Measurements from ENCODE around the gene GALNT8. TPM values are rescaled to one million over a fixed set of nuclear protein-coding genes. Genes with fewer than 3 reads are reported as not detected.

Gene GALNT8
- total RNA-seq, 1 donor from 2014 or later = not detected

DNA sequence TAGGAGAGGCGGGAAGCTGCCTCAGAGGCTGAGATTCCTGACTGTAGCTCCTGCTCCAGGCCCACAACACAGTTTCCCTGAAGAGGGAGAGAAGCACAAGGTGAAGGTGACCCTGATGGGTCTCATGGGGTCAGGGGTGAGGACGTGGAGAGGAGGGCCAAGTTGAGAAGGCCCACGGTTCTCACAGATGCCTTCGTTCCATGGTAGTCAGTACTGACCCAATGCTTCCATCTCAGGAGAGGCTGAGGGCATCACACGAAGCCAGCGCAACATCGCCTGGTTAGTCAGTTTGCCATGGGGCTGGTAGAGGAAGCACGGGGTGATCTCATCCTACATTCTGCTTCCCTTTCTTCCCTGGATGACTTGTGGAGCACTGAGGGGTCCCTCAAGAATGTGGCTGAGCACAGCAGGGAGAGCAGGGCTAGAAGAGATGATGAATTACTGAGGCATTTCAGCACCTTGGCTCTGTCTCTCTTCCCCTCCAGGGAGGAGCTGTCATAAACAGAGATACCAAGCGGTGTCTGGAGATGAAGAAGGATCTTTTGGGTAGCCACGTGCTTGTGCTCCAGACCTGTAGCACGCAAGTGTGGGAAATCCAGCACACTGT is 51.9 kb downstream of the GALNT8 start:
- intact Hi-C loops (cut with DNase I) = no loop called here
- no peaks in the 10 kb centered on the region for H3K27me3 ChIP-seq
- no peak for DNase-seq (ENCODE audit: low spot score in 2 of 2)

GRCh38 chr12:4775936-4776335 is 55.7 kb downstream of the GALNT8 start:
- H3K36me3 ChIP-seq = no peaks in the 10 kb centered on the region
- intact Hi-C loops (cut with DNase I) = no loop called here
- no peak overlapping the region for H3K27ac ChIP-seq
- H3K4me1 ChIP-seq = peaks cover 0 to 6% of the 10 kb centered on the region in 2 donors
- DNase-seq (ENCODE audit: low spot score in 2 of 2) = no peak
- H3K9me3 ChIP-seq = no peaks in the 10 kb centered on the region
- no peaks in the 10 kb centered on the region for H3K27me3 ChIP-seq
- TF ChIP-seq, protein P1, sequence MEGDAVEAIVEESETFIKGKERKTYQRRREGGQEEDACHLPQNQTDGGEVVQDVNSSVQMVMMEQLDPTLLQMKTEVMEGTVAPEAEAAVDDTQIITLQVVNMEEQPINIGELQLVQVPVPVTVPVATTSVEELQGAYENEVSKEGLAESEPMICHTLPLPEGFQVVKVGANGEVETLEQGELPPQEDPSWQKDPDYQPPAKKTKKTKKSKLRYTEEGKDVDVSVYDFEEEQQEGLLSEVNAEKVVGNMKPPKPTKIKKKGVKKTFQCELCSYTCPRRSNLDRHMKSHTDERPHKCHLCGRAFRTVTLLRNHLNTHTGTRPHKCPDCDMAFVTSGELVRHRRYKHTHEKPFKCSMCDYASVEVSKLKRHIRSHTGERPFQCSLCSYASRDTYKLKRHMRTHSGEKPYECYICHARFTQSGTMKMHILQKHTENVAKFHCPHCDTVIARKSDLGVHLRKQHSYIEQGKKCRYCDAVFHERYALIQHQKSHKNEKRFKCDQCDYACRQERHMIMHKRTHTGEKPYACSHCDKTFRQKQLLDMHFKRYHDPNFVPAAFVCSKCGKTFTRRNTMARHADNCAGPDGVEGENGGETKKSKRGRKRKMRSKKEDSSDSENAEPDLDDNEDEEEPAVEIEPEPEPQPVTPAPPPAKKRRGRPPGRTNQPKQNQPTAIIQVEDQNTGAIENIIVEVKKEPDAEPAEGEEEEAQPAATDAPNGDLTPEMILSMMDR (IDR thresholded peaks at IDR 0.05) = no peak
- no peak overlapping the region for H3K4me3 ChIP-seq

More for the DNA sequence above, 51.9 kb downstream of the GALNT8 start:
- H3K36me3 ChIP-seq = no peaks in the 10 kb centered on the region
- no peaks in the 10 kb centered on the region for H3K9me3 ChIP-seq
- H3K4me1 ChIP-seq = peaks cover 0 to 5% of the 10 kb centered on the region in 2 donors
- no peak overlapping the region for H3K4me3 ChIP-seq
- TF ChIP-seq, protein P1 (IDR thresholded peaks at IDR 0.05) = no peak
- H3K27ac ChIP-seq = no peak overlapping the region

GRCh38 chr12:4779749-4780148 is 59.5 kb downstream of the GALNT8 start:
- intact Hi-C loops (cut with DNase I) = no loop called here
- no peaks in the 10 kb centered on the region for H3K36me3 ChIP-seq
- TF ChIP-seq, protein P1 (IDR thresholded peaks at IDR 0.05) = no peak
- peaks cover 0 to 6% of the 10 kb centered on the region in 2 donors for H3K4me1 ChIP-seq
- H3K27ac ChIP-seq = peak overlapping the region in 1 of 2 donors; percentile 64
- DNase-seq (ENCODE audit: low spot score in 2 of 2) = no peak
- no peaks in the 10 kb centered on the region for H3K27me3 ChIP-seq
- H3K4me3 ChIP-seq = no peak overlapping the region
- H3K9me3 ChIP-seq = no peaks in the 10 kb centered on the region

DNA sequence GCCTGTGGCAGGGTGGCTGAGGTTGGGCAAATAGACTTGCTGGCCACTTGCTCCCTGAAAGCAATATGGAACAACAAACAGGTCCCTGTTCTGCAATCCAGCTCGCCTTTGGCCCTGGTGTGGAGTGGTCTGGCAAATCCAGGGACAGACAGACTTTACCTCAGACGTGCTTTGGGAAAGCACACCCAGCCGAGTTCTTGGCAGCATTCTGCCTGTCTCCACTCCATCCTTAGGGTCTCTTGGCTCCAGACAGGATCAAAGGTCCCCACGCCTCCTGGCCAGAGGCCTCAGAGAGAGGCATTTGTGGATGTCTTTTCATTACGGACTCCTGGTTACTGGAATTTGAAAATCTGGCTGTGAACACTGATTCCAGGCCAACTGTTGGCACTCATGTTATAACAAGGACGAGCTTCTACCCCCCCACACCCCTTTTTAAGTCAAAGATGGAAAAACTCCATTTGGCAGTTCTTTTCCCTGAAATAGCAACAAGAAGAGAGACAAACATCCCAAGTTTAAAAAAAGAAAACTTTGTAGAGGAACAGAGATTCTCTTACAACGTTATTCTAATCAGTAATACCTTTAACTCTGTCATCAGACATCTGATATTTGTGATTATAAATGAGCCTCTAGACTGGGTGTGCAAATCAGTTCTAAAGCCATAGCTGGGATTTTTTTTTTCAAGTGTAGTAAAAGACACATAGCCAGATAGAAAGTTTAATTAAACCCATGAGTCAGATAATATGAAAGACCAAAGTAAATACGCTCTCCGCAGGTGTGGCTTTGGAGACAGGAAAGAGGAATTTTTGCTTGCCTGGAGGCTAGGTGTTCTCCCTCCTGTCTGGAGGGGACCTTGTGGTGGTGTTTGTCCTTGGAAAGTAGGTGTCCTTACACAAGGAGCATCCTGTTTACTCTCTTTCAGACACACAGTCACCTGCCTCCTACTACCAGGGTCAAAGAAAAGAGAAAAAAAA is 60.7 kb downstream of the GALNT8 start:
- H3K4me3 ChIP-seq = peak overlapping the region in 1 of 2 donors; percentile 20
- H3K27ac ChIP-seq = peak overlapping the region; percentile 64 to 66
- intact Hi-C loops (cut with DNase I) = no loop called here
- TF ChIP-seq, protein P1 (IDR thresholded peaks at IDR 0.05) = no peak
- no peak for DNase-seq (ENCODE audit: low spot score in 2 of 2)
- no peaks in the 10 kb centered on the region for H3K36me3 ChIP-seq
- peaks cover 0 to 6% of the 10 kb centered on the region in 2 donors for H3K4me1 ChIP-seq
- H3K27me3 ChIP-seq = no peaks in the 10 kb centered on the region
- H3K9me3 ChIP-seq = no peaks in the 10 kb centered on the region

- no peak for DNase-seq (ENCODE audit: low spot score in 2 of 2)
- intact Hi-C loops (cut with DNase I) = no loop called here
- Histone ChIP-seq H3K36me3 (no peaks in the 10 kb centered on the region), H3K9me3 (no peaks in the 10 kb centered on the region), H3K27ac (no peak overlapping the region), H3K4me3 (no peak overlapping the region), H3K27me3 (no peaks in the 10 kb centered on the region), H3K4me1 (peaks cover 0 to 6% of the 10 kb centered on the region in 2 donors)
- TF ChIP-seq, protein P1 (IDR thresholded peaks at IDR 0.05) = no peak
These were observed 64.3 kb downstream of the GALNT8 start for GRCh38 chr12:4784404-4785054.

Data from ascending aorta (tissue), 2 donors.